Right forelimb (tissue), 1 donor: Measurements from ENCODE around the gene LHB.
"Not testable (repeated sequence)": the region's sequence is repeated elsewhere in the genome, so short reads cannot be mapped to it uniquely, and the experiment has no call there.

Experiments
- DNase-seq: peaks from one replicate; pipeline ENCODE4 v3.0.0-alpha.2; 2018

LHB gene

GRCh38 chr19:49017041-49017665 lies at the start of gene LHB:
LHB (minus strand) TSS chr19:49017091; CDS start chr19:49017081, 10 bp downstream.
- no peak for DNase-seq

DNA sequence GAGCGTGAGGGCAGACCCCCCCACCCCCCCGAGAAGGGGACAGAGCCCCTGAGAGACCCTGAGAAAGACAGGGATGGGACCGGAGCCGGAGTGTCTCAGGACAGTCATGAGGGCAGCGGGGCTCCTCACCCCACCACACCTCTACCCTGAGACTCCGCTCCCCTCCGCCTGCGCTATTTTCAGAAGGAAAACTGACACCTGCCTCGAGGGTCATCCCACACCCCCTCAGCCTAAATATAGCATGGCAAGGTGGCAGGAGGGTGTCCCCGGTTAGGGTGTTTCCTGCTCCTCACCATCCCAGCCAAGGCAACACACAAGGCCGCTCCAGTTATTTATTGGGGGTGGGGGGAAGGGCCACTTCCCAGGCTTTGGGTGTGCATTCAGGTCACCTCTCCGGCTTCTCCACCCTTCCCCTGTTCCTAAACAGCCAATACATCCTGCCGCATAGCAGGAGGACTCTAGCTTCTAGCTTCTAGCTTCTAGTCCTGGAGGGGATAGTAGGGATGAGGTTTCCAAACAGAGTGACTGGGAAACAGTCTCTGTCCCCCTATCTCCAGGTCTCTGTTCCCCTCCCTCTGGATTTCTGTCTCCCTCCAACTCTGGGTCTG lies 49.1 kb upstream of the LHB start:
- no peak for DNase-seq

DNA sequence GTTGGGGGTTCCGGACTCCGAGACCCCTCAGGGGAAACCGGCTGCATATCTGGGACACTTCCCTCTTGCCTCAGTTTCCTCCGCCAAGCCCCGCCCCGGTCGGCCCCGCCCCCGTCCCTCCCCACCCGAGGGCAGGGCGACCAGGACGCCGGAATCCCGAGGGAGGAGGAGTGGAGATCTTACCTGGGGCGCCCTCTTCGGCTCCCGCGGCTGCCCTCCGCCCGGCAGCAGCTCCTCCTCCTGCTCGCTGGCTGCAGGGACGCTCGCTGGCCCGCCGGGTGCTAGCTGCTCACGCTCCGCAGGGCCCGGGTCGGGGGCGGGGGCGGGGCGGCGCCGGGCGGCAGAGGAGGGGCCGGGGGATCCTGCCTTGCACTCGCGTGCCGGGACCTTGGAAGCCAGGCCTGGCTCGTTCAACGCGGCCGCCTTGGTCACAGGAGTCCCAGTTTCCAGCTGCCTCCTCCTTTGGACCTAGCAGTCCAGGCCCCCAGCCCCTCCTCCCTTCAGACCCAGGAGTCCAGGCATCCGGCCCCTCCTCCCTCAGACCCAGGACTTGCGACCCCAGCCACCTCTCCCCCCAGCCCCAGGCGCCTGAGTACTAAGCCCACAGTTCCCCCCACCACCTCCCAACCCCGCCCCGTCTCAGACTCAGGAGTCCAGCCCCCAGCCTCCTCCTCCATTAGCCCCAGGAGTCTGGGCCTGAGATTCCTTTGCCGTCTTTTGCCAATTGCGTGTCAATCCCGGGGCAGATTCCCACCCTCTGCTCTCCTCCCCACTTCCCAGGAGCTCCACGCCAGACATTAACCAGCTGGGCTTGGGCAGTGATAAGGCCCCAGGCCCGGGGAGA lies 48.1 kb upstream of the LHB start, which contains the start of gene NTF4:
TSS of gene NTF4 (minus strand) at position 51 of the 844 bp plus-strand sequence. CDS start 2,821 bp downstream, outside the sequence.
- DNase-seq: no peak

DNA sequence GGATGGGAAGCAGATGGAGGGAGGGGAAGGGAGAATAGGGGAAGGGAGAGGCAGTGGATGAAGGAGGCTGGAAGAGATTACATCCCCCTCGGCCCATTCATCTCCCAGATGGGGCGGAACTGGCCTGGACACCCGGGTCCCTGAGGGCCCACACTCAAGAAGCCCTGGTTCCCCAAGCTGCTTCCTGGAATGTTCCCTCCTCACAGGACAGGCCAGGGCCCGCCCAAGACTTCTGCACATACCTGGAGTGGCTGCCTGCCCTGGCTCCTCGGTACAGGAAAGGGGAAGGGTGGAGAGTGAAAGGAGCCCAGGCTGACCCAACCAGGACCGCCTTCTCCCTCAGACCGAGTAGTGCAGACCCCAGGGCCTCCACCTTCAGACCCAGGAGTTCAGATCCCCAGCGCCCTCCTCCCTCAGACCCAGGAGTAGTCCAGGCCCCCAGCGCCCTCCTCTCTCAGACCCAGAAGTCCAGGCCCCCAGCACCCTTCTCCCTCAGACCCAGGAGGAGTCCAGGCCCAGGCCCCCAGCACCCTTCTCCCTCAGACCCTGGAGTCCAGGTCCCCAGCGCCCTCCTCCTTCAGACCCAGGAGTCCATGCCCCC lies 47.2 kb upstream of the LHB start:
- no peak for DNase-seq

- DNase-seq: no peak
These were observed 44.6 kb upstream of the LHB start for GRCh38 chr19:49061445-49061844.

DNA sequence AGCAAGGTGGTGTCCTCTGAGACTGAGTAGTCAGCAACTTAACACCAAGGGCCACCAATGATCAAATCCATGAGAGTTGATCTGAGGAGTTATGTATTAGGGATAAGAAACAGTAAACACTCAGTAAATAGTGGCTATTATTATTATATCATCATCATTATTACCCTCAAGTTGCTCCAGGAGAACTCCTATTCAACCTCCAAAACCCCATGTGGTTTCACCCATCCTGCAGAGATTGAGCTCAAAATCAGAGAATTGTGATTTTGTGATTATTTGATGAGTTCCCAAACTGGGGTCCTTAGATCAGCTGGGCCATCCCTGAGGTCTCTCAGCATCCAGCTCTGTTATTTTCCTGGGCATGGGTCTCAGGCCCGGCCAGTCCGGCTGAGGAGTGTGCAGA lies 44.1 kb upstream of the LHB start:
- no peak for DNase-seq

GRCh38 chr19:49059053-49059452 lies 42.2 kb upstream of the LHB start:
- no peak for DNase-seq

- no peak for DNase-seq
These were observed 41.7 kb upstream of the LHB start for GRCh38 chr19:49058562-49058961.

DNA sequence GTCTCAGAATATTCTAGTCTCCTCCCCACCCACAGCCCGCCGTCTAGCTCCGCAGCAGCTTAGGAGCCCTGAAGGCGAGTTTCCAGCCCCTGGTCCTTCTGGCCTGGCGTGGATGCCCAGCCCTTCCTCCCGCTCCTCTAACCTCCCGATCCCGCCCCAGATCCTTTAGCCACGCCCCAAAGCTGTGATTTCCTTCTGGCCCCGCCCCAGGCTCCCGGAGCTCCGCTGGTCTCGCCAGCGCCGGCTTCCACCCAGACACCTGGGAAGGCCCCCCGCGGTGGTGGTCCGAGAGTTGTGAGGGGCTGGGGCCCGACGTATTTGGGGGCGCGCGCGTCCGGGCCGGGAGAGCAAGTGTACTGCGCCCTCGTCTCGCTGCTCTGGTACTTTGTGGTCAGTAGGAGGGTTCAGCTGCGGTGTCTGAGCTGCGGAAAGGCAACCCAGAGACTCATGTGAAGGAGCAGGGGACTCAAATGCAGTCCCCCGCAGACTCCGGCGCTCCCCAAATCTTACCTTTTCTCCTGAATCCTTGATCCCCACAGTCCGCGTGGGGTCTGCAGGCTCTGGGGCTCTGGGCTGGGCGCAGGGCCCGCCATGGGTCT lies 40.8 kb upstream of the LHB start, which contains the start of gene CGB7:
TSS of gene CGB7 (minus strand) at position 114 of the 599 bp plus-strand sequence. CDS start 2,374 bp downstream, outside the sequence.
- no peak for DNase-seq

GRCh38 chr19:49056902-49057596 lies 40.2 kb upstream of the LHB start:
- not testable (repeated sequence) for DNase-seq

DNA sequence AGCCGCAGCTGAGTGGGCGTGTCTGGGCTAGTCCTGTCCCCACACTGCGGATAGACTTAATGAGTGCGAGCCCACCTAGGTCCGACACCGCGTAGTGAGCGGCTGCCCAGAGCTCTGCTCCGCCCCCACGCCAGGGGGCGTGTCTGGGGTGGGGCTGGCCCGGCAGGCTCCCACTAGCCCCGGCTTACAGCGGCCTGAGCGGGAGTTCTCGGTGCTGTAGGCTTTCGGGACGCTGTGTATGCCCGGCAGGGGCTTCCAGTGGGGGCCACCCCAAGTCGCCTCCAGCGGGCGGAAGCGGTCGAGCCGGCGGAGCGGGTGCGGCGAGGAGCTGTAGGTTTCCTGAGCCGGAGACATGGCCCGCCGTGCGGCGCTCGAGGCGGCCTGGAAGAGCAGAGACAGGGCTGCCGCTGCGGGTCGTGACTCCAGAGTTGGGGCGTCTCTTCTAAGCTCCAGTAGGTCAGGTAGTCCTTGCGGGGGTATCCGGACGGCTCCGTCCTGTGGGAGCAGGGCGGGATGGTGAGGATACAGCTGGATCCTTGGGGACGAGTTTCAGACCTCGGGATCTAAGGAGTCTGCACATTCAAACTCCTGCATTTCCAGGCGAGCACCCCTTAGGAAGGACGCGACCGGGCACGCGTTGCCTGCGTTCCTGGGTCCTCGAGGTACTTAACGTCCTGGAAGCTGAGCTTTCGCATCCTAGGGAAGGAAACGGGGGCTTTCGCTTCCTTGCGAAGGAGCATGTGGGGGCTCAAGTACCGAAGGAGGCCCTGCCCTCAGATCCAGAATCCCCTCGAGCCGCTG lies 39.4 kb upstream of the LHB start:
- no peak for DNase-seq

- DNase-seq: not testable (repeated sequence)
These were observed 33.6 kb upstream of the LHB start for GRCh38 chr19:49050376-49051033.

- not testable (repeated sequence) for DNase-seq
These were observed 32.9 kb upstream of the LHB start for GRCh38 chr19:49049834-49050233.

GRCh38 chr19:49049011-49049410 lies 32.1 kb upstream of the LHB start, which contains the start of gene CGB8:
CGB8 (minus strand) TSS chr19:49049111; CDS start chr19:49048739, 372 bp downstream.
- not testable (repeated sequence) for DNase-seq

- not testable (repeated sequence) for DNase-seq
These were observed 26.7 kb upstream of the LHB start, which contains the start of gene CGB5 for GRCh38 chr19:49043548-49043947. CGB5 (plus strand) TSS chr19:49043848; CDS start chr19:49044210, 362 bp downstream.

DNA sequence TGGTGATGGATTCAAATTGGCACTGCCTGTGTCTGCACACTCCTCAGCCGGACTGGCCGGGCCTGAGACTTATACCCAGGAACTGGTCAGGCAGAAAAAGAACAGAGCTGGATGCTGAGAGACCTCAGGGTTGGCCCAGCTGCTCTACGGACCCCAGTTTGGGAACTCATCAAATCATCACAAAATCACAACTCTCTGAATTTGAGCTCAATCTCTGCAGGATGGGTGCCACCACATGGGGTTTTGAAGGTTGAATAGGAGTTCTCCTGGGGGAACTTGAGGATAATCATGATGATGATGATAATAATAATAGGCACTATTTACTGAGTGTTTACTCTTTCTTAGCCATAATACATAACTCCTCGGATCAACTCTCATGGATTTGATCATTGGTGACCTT lies 25.8 kb upstream of the LHB start:
- not testable (repeated sequence) for DNase-seq

DNA sequence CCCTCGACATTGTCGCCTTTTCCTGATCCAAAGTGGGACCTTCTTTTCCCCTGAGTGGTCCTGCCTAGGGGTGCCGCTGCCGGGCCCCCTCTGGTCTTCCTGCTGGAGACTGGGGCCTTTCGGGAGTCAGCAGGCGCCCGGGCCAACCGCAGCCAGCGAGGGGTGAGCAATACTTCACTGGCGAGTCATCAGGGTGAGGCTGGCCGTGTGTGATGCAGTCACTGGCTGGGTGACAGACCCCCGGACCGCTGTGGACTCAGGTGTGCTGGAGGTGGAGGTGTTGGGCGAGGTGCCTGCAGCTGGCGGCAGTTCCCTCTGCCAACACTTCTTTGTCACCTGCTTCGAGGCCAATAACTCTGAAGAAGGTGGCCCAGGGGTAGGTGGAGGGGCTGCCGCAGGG lies 25.3 kb upstream of the LHB start:
- no peak for DNase-seq

GRCh38 chr19:49039736-49040135 lies 22.8 kb upstream of the LHB start:
- not testable (repeated sequence) for DNase-seq

DNA sequence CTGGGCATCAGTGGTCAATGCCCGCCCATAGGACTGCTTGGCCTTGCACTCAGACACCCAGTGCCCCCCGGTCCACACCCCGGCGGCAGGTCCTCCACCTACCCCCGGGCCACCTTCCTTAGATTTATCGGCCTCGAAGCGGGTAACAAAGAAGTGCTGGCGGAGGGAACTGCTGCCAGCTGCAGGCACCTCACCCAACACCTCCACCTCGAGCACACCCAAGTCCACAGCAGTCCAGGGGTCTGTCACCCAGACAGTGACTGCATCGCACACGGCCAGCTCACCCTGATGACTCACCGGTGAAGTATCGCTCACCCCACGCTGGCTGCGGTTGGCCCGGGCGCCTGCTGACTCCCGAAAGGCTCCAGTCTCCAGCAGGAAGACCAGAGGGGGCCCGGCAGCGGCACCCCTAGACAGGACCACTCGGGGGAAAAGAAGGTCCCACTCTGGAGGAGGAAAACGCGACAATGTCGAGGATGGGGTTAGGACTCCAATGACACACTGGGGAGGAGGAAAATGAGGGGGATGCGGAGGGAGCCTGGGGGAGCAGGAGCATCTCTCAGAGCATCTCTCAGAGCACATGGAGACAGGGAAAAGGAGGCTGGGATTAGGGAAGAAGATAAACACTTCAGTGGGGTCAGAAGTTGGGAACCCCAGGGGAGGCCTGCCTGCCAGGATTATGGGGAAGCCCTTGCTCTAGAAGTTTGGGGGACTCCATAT lies 21.8 kb upstream of the LHB start:
- DNase-seq: not testable (repeated sequence)

- DNase-seq: not testable (repeated sequence)
These were observed 21.2 kb upstream of the LHB start for GRCh38 chr19:49038111-49038510.
